Activated T-helper 2 cell treated with anti-CD3 and anti-CD28 coated beads, Interferon-gamma antibody, Interleukin-2, Interleukin-4, amounts not matched to agents 10 μg/mL and 5 μg/mL and 100 μg/mL, durations not matched to agents 14 hours and 24 hours and 36 hours (primary cell): ENCODE data around the gene MYRIP. TPM values are rescaled to one million over a fixed set of nuclear protein-coding genes. Genes with fewer than 3 reads are reported as not detected.
"Not testable (repeated sequence)": the region's sequence is repeated elsewhere in the genome, so short reads cannot be mapped to it uniquely, and the experiment has no call there.

Source experiments
- DNase-seq: peaks from one replicate; pipeline ENCODE4 v3.0.0; 2021; ENCODE audit warnings: low spot score
- H3K27ac Mint-ChIP-seq: one replicate; pipeline ENCODE4 v1.8.0; 2021; ENCODE audit warnings: mixed read lengths
- H3K27me3 Mint-ChIP-seq: one replicate; pipeline ENCODE4 v1.8.0; 2021; ENCODE audit warnings: low read depth, mixed read lengths
- H3K36me3 Mint-ChIP-seq: one replicate; pipeline ENCODE4 v1.8.0; 2021; ENCODE audit warnings: low read depth, mixed read lengths
- H3K4me1 Mint-ChIP-seq: one replicate; pipeline ENCODE4 v1.8.0; 2021; ENCODE audit warnings: low read depth, mixed read lengths
- H3K4me3 Mint-ChIP-seq: one replicate; pipeline ENCODE4 v1.8.0; 2021; ENCODE audit warnings: low read depth, mild to moderate bottlenecking, moderate library complexity, mixed read lengths
- H3K9me3 Mint-ChIP-seq: one replicate; pipeline ENCODE4 v1.8.0; 2021; ENCODE audit warnings: mixed read lengths
- intact Hi-C: fragments of 100-400 bp; cut with micrococcal nuclease; formaldehyde crosslinking; loops from one replicate; pipeline ENCODE4 v1.15.1; 2023
- total RNA-seq: library from RNA; stranded (reverse); gene quantifications from 2 replicates; pipeline ENCODE4 v1.2.3, GENCODE V29; 2022

MYRIP gene
- total RNA-seq, 1 donor from 2014 or later, result not detected

DNA sequence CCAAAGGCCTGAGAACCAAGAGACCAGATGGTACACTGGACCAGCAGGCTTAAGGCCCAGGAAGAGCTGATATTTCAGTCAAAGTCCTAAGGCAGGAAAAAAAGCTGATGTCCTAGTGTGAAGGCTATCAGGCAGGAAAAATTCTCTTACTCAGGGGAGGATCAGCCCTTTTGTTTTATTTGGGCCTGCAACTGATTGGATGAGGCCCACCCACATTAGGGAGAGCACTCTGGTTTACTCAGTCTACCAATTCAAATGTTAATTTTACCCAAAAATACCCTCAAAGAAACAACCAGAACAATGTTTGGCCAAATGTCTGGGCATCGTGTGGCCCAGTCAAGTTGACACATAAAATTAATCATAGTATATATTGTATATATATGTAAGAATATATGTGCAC is 24.5 kb upstream of the MYRIP start:
- Mint-ChIP-seq H3K4me3 (no peak overlapping the region), H3K27ac (no peak overlapping the region), H3K36me3 (no peaks in the 10 kb centered on the region), H3K4me1 (no peaks in the 10 kb centered on the region), H3K9me3 (no peaks in the 10 kb centered on the region), H3K27me3 (peaks cover 4% of the 10 kb centered on the region)
- intact Hi-C loops, result no loop called here
- no peak for DNase-seq

- Mint-ChIP-seq H3K27me3 (no peaks in the 10 kb centered on the region), H3K9me3 (no peaks in the 10 kb centered on the region), H3K27ac (no peak overlapping the region), H3K36me3 (no peaks in the 10 kb centered on the region), H3K4me1 (no peaks in the 10 kb centered on the region), H3K4me3 (no peak overlapping the region)
- no peak for DNase-seq
- intact Hi-C loops, result no loop called here
These were observed 21.1 kb upstream of the MYRIP start for GRCh38 chr3:39788128-39788883.

DNA sequence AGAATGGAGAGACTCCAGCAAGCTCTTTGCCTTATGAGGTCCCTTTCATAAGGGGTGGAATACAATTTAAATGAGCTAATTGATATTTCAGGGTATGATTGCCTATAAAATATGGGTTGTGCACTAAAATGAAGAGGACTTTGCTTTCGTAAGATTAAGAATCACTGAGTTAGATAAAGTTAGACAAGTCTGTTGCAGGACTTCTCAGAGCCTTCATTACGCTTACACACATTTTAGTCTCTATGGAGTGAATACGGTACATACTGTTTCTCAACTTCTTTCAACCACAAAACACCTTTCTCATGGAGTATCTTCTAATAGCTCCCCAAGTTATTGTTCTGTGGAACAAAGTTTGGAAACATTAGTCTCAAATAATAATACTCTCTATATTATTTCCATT is 17.8 kb upstream of the MYRIP start:
- H3K27ac Mint-ChIP-seq, result no peak overlapping the region
- no peak for DNase-seq

GRCh38 chr3:39794880-39795279 is 14.5 kb upstream of the MYRIP start:
- Mint-ChIP-seq H3K27me3 (no peaks in the 10 kb centered on the region), H3K9me3 (no peaks in the 10 kb centered on the region), H3K4me1 (no peaks in the 10 kb centered on the region), H3K4me3 (no peak overlapping the region), H3K27ac (no peak overlapping the region), H3K36me3 (no peaks in the 10 kb centered on the region)
- DNase-seq, result no peak
- intact Hi-C loops, result no loop called here

More for the DNA sequence above, 17.8 kb upstream of the MYRIP start:
- H3K36me3 Mint-ChIP-seq, result no peaks in the 10 kb centered on the region
- intact Hi-C loops, result no loop called here
- H3K9me3 Mint-ChIP-seq, result no peaks in the 10 kb centered on the region
- no peak overlapping the region for H3K4me3 Mint-ChIP-seq
- no peaks in the 10 kb centered on the region for H3K27me3 Mint-ChIP-seq
- H3K4me1 Mint-ChIP-seq, result no peaks in the 10 kb centered on the region

- Mint-ChIP-seq H3K9me3 (peaks cover 8% of the 10 kb centered on the region), H3K4me3 (no peak overlapping the region), H3K27ac (no peak overlapping the region), H3K27me3 (peaks cover 3% of the 10 kb centered on the region), H3K4me1 (no peaks in the 10 kb centered on the region), H3K36me3 (no peaks in the 10 kb centered on the region)
- intact Hi-C loops, result no loop called here
- DNase-seq, result no peak
These were observed 8.2 kb upstream of the MYRIP start for GRCh38 chr3:39801216-39801615.

DNA sequence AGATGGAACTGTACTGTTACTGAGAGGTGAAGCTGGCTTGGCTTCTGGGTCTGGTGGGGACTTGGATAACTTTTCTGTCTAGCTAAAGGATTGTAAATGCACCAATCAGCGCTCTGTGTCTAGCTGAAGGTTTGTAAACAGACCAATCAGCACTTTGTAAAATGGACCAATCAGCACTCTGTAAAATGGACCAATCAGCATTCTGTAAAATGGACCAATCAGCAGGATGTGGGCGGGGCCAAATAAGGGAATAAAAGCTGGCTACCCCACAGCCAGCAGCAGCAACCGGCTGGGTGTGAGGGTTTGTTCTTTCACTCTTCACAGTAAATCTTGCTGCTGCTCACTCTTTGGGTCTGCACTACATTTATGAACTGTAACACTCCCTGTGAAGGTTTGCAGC is 6.9 kb upstream of the MYRIP start:
- H3K4me1 Mint-ChIP-seq, H3K36me3 Mint-ChIP-seq, H3K27ac Mint-ChIP-seq, DNase-seq, H3K4me3 Mint-ChIP-seq, intact Hi-C loops, H3K9me3 Mint-ChIP-seq: not testable (repeated sequence)
- peaks cover 15% of the 10 kb centered on the region for H3K27me3 Mint-ChIP-seq

DNA sequence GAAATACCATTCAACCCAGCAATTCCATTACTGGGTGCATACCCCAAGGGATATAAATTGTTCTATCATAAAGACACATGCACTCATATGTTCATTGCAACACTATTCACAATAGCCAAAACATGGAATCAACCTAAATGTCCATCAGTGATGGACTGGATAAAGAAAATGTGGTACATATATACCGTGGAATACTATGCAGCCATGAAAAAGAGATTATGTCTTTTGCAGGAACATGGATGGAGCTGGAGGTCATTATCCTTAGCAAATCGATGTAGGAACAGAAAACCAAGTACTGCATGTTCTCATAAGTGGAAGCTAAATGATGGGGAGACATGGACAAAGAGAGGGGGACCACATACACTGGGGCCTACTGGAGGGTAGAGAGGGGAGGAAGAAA is 5.5 kb upstream of the MYRIP start:
- Mint-ChIP-seq H3K36me3 (no peaks in the 10 kb centered on the region), H3K4me3 (no peak overlapping the region)

DNA sequence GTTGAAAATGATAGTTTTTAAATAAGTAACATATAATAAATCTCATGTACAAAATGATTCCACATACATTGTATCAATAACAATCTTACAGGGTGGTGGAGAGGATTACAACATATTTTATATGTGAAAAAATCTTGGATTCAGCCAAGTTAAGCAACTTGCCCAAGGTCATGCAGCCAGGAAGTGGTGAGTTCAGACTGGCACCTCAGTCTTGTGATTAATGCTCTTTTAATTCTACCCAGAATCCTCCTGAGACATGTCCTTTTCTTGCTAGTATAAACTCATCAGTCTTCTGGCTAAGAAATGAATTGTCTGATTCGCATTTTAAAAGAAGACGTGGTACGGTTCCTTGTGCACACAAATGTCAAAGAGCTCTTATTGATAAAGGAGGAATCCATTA is 4.5 kb upstream of the MYRIP start:
- Mint-ChIP-seq H3K4me3 (no peak overlapping the region), H3K9me3 (peaks cover 8% of the 10 kb centered on the region), H3K27me3 (peaks cover 33% of the 10 kb centered on the region), H3K4me1 (peaks cover 5% of the 10 kb centered on the region), H3K27ac (no peak overlapping the region), H3K36me3 (no peaks in the 10 kb centered on the region)
- no peak for DNase-seq
- intact Hi-C loops, result no loop called here

More for the DNA sequence above, 5.5 kb upstream of the MYRIP start:
- intact Hi-C loops, result no loop called here
- no peak for DNase-seq
- Mint-ChIP-seq H3K27me3 (peaks cover 29% of the 10 kb centered on the region), H3K4me1 (peaks cover 5% of the 10 kb centered on the region), H3K9me3 (peaks cover 8% of the 10 kb centered on the region), H3K27ac (no peak overlapping the region)

- peaks cover 40% of the 10 kb centered on the region for H3K27me3 Mint-ChIP-seq
- intact Hi-C loops, result no loop called here
- H3K4me3 Mint-ChIP-seq, result no peak overlapping the region
- no peak overlapping the region for H3K27ac Mint-ChIP-seq
- peaks cover 7% of the 10 kb centered on the region for H3K4me1 Mint-ChIP-seq
- H3K36me3 Mint-ChIP-seq, result no peaks in the 10 kb centered on the region
- no peak for DNase-seq
- H3K9me3 Mint-ChIP-seq, result peaks cover 8% of the 10 kb centered on the region
These were observed 3.8 kb upstream of the MYRIP start for GRCh38 chr3:39805650-39806049.

- H3K4me1 Mint-ChIP-seq, result peaks cover 7% of the 10 kb centered on the region
- H3K9me3 Mint-ChIP-seq, result peaks cover 8% of the 10 kb centered on the region
- no peak for DNase-seq
- no peaks in the 10 kb centered on the region for H3K36me3 Mint-ChIP-seq
- intact Hi-C loops, result no loop called here
- H3K27me3 Mint-ChIP-seq, result peaks cover 52% of the 10 kb centered on the region
- H3K4me3 Mint-ChIP-seq, result no peak overlapping the region
- no peak overlapping the region for H3K27ac Mint-ChIP-seq
These were observed 2.6 kb upstream of the MYRIP start for GRCh38 chr3:39806820-39807219.

- Mint-ChIP-seq H3K27me3 (peaks cover 55% of the 10 kb centered on the region), H3K9me3 (peaks cover 6% of the 10 kb centered on the region), H3K36me3 (no peaks in the 10 kb centered on the region), H3K27ac (no peak overlapping the region), H3K4me3 (peak overlapping the region; percentile 62), H3K4me1 (peaks cover 7% of the 10 kb centered on the region)
- no peak for DNase-seq
- intact Hi-C loops, result no loop called here
These were observed 785 bp upstream of the MYRIP start for GRCh38 chr3:39808467-39809180.

DNA sequence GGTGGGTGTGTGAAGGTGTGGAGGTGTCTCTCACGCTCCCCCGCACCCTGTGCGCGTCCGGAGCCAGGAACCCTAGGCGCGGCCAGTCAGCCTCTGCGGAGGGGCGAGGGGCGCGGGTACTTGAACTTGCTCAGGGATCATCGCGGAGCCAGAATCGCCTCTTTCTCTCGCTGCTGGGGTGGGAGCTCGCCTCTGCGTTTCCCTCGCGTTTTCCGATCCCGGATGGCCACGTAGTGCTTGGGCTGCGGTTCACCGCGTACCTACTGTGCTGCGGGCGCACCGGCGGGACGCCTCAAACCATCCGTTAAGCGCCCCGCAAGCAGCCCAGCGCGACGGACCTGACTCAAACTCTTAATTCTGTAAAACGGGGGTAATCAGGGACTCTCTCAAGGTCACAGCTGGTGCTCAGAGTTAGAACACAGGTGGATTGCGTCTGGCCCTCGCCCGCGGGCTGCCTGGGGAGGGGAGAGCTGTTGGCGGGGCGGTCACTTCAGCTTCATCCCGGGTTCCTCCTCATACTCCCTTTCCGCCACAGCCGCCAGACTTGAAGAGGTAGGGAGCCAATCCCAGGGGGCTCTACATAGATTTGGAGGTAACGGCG is 686 bp downstream of the MYRIP start:
- Mint-ChIP-seq H3K9me3 (no peaks in the 10 kb centered on the region), H3K27ac (no peak overlapping the region), H3K4me3 (peak overlapping the region; percentile 70), H3K4me1 (peaks cover 7% of the 10 kb centered on the region), H3K27me3 (peaks cover 57% of the 10 kb centered on the region), H3K36me3 (no peaks in the 10 kb centered on the region)
- peak; percentile 10 for DNase-seq
- intact Hi-C loops, result no loop called here

- H3K27me3 Mint-ChIP-seq, result peaks cover 57% of the 10 kb centered on the region
- H3K36me3 Mint-ChIP-seq, result no peaks in the 10 kb centered on the region
- H3K4me3 Mint-ChIP-seq, result peak overlapping the region; percentile 22
- no peak for DNase-seq
- H3K9me3 Mint-ChIP-seq, result no peaks in the 10 kb centered on the region
- H3K4me1 Mint-ChIP-seq, result peaks cover 7% of the 10 kb centered on the region
- H3K27ac Mint-ChIP-seq, result no peak overlapping the region
- intact Hi-C loops, result no loop called here
These were observed 1.3 kb downstream of the MYRIP start for GRCh38 chr3:39810647-39811161.
